Type B pancreatic cell (in vitro differentiated cells): ENCODE data around the gene POU6F2. TPM values are rescaled to one million over a fixed set of nuclear protein-coding genes. Genes with fewer than 3 reads are reported as not detected.

Source experiments
- DNase-seq: peaks from one replicate; pipeline ENCODE4 v3.0.0; 2021; ENCODE audit warnings: mixed read lengths; ENCODE audit not compliant: unreplicated experiment; ENCODE audit errors: extremely low spot score
- H3K27ac Mint-ChIP-seq: 2 replicates; pipeline ENCODE4 v1.8.0; 2021; ENCODE audit warnings: mild to moderate bottlenecking, mixed read lengths
- H3K27me3 Mint-ChIP-seq: 2 replicates; pipeline ENCODE4 v1.8.0; 2021; ENCODE audit warnings: mixed read lengths
- H3K36me3 Mint-ChIP-seq: 2 replicates; pipeline ENCODE4 v1.8.0; 2021; ENCODE audit warnings: mixed read lengths
- H3K4me1 Mint-ChIP-seq: one replicate; pipeline ENCODE4 v1.8.0; 2021; ENCODE audit warnings: mixed read lengths; ENCODE audit not compliant: unreplicated experiment
- H3K4me3 Mint-ChIP-seq: 2 replicates; pipeline ENCODE4 v1.8.0; 2021; ENCODE audit warnings: mild to moderate bottlenecking, mixed read lengths
- H3K9me3 Mint-ChIP-seq: 2 replicates; pipeline ENCODE4 v1.8.0; 2021; ENCODE audit warnings: mixed read lengths
- CTCF ChIP-seq: fragments of 200-600 bp; sonication (generic); conservative IDR thresholded peaks from 2 replicates; pipeline ENCODE4 v1.5.0; 2021; ENCODE audit warnings: antibody characterized with exemption, mild to moderate bottlenecking
- total RNA-seq: library from RNA; stranded (reverse); gene quantifications from 2 replicates; pipeline ENCODE4 v1.2.1, GENCODE V29; 2021; ENCODE audit warnings: low replicate concordance

Gene POU6F2
- total RNA-seq, 1 donor from 2014 or later, result 1.4 TPM

DNA sequence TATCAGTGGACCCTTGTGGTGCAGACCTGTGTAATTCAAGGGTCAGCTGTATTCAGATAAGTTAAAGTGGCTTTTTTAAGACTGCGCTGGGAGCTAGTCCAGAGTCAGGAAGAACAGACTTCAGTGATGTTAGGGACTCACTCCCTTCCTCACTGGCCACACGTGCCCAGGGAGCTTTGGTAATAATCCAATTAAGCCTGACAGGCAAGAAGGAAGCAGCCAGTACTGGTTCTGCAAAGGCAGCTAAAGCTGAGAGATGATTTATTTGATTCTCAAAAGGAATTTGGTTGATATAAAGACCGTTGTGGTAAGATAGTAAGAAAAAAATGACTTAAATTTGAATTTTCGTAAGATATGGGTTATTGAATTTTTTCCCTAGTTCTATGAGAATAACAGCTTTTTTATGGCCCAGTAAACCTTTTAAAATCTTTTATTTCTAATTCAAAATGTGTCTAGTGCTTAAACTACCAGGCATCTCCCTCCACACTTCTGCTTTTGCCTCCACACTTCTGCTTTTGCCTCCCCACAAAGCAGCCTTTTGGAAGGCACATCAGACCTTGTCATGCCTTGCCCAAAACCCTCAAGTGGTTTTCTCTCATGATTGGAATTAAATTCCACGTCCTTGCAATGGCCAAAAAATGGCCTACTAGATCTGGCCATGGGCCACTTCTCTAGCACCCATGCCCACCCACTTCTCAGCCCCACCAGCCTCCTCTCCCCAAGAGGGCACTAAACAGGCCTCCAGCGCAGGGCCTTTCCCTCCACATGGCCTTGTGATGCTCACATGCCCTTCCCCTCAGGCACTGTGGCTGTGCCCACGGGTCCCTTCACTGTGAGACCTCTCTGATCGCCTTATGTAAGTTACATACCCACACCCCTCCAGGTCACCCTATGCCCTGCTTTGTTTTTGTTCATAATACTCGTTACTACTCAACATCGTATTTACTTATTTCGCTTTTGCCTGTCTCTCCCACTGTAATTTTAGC is 92.5 kb downstream of the POU6F2 start:
- Mint-ChIP-seq H3K9me3 (no peaks in the 10 kb centered on the region), H3K27ac (no peak overlapping the region), H3K4me1 (peaks cover 5% of the 10 kb centered on the region), H3K36me3 (no peaks in the 10 kb centered on the region), H3K4me3 (no peak overlapping the region), H3K27me3 (no peaks in the 10 kb centered on the region)
- no peak for DNase-seq
- TF ChIP-seq CTCF, result no peak

DNA sequence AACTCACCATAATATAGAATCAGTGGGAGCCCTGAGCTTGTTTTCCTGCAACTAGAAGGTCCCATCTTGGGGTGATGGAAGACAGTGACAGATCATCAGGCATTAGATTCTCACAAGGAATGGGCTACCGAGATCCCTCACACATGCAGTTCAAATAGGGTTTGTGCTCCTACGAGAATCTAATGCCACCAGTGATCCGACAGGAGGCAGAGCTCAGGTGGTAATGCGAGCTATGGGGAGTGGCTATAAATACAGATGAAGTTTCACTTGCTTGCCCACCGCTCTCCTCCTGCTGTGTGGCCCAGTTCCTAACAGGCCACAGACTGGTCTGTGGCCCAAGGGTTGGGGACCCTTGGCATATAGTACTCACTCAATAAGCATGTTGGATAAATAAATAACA is 93.4 kb downstream of the POU6F2 start:
- Mint-ChIP-seq H3K4me1 (peaks cover 5% of the 10 kb centered on the region), H3K9me3 (no peaks in the 10 kb centered on the region), H3K4me3 (no peak overlapping the region), H3K27ac (no peak overlapping the region), H3K27me3 (no peaks in the 10 kb centered on the region), H3K36me3 (no peaks in the 10 kb centered on the region)
- no peak for TF ChIP-seq CTCF
- no peak for DNase-seq

DNA sequence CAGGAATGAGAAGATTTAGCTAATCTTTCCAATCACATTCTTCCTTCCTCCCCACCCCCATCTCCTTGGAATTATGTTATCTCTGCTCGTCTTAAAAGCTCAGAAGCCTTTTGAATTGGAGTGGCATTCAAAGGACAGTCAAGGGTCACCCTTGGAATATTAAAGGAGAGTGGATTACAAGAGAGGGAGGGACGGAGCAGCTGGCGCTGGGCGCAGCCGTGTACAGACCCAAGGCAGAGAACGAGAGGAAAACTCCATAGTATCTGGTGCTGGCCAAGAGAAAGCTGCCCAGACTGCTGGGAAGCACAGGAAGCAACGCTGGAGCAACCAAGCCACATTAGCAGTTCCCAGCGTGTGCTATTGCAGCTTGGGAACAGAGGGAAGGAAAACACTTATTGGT is 95.7 kb downstream of the POU6F2 start:
- no peak for DNase-seq
- no peak for TF ChIP-seq CTCF
- no peaks in the 10 kb centered on the region for H3K36me3 Mint-ChIP-seq
- no peaks in the 10 kb centered on the region for H3K9me3 Mint-ChIP-seq
- H3K27ac Mint-ChIP-seq, result no peak overlapping the region
- peaks cover 5% of the 10 kb centered on the region for H3K4me1 Mint-ChIP-seq
- H3K4me3 Mint-ChIP-seq, result peak overlapping the region; percentile 39
- H3K27me3 Mint-ChIP-seq, result no peaks in the 10 kb centered on the region

- TF ChIP-seq CTCF, result no peak
- no peak overlapping the region for H3K27ac Mint-ChIP-seq
- H3K4me1 Mint-ChIP-seq, result peaks cover 5% of the 10 kb centered on the region
- no peak for DNase-seq
- H3K27me3 Mint-ChIP-seq, result no peaks in the 10 kb centered on the region
- no peaks in the 10 kb centered on the region for H3K9me3 Mint-ChIP-seq
- H3K4me3 Mint-ChIP-seq, result no peak overlapping the region
- no peaks in the 10 kb centered on the region for H3K36me3 Mint-ChIP-seq
Observed at GRCh38 chr7:39075210-39075609, 97.5 kb downstream of the POU6F2 start.

- H3K4me3 Mint-ChIP-seq, result no peak overlapping the region
- H3K36me3 Mint-ChIP-seq, result no peaks in the 10 kb centered on the region
- TF ChIP-seq CTCF, result no peak
- H3K27ac Mint-ChIP-seq, result no peak overlapping the region
- DNase-seq, result no peak
- no peaks in the 10 kb centered on the region for H3K9me3 Mint-ChIP-seq
- peaks cover 17% of the 10 kb centered on the region for H3K4me1 Mint-ChIP-seq
- peaks cover 21% of the 10 kb centered on the region for H3K27me3 Mint-ChIP-seq
Observed at GRCh38 chr7:39083781-39084180, 106.1 kb downstream of the POU6F2 start.
